ENCODE data around the gene LSM14A.

- no peak for TF ChIP-seq TCF7L2 (IDR thresholded peaks at IDR 0.05; ENCODE audit: borderline replicate concordance, low read depth, low read length)
- TF ChIP-seq, protein P1, sequence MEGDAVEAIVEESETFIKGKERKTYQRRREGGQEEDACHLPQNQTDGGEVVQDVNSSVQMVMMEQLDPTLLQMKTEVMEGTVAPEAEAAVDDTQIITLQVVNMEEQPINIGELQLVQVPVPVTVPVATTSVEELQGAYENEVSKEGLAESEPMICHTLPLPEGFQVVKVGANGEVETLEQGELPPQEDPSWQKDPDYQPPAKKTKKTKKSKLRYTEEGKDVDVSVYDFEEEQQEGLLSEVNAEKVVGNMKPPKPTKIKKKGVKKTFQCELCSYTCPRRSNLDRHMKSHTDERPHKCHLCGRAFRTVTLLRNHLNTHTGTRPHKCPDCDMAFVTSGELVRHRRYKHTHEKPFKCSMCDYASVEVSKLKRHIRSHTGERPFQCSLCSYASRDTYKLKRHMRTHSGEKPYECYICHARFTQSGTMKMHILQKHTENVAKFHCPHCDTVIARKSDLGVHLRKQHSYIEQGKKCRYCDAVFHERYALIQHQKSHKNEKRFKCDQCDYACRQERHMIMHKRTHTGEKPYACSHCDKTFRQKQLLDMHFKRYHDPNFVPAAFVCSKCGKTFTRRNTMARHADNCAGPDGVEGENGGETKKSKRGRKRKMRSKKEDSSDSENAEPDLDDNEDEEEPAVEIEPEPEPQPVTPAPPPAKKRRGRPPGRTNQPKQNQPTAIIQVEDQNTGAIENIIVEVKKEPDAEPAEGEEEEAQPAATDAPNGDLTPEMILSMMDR (tag by site-specific recombination; IDR thresholded peaks at IDR 0.05): no peak
- no peak for TF ChIP-seq ZNF776 (tag by site-specific recombination; IDR thresholded peaks at IDR 0.05; ENCODE audit: borderline replicate concordance)
- TF ChIP-seq REST (tag by site-specific recombination; IDR thresholded peaks at IDR 0.05): no peak
- no peak for TF ChIP-seq ZNF449 (tag by site-specific recombination; IDR thresholded peaks at IDR 0.05)
- TF ChIP-seq, protein P2, sequence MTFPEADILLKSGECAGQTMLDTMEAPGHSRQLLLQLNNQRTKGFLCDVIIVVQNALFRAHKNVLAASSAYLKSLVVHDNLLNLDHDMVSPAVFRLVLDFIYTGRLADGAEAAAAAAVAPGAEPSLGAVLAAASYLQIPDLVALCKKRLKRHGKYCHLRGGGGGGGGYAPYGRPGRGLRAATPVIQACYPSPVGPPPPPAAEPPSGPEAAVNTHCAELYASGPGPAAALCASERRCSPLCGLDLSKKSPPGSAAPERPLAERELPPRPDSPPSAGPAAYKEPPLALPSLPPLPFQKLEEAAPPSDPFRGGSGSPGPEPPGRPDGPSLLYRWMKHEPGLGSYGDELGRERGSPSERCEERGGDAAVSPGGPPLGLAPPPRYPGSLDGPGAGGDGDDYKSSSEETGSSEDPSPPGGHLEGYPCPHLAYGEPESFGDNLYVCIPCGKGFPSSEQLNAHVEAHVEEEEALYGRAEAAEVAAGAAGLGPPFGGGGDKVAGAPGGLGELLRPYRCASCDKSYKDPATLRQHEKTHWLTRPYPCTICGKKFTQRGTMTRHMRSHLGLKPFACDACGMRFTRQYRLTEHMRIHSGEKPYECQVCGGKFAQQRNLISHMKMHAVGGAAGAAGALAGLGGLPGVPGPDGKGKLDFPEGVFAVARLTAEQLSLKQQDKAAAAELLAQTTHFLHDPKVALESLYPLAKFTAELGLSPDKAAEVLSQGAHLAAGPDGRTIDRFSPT (tag by site-specific recombination; IDR thresholded peaks at IDR 0.05): no peak
- TF ChIP-seq ZNF530 (tag by site-specific recombination; IDR thresholded peaks at IDR 0.05; ENCODE audit: low read depth): no peak
- TF ChIP-seq, protein P3, sequence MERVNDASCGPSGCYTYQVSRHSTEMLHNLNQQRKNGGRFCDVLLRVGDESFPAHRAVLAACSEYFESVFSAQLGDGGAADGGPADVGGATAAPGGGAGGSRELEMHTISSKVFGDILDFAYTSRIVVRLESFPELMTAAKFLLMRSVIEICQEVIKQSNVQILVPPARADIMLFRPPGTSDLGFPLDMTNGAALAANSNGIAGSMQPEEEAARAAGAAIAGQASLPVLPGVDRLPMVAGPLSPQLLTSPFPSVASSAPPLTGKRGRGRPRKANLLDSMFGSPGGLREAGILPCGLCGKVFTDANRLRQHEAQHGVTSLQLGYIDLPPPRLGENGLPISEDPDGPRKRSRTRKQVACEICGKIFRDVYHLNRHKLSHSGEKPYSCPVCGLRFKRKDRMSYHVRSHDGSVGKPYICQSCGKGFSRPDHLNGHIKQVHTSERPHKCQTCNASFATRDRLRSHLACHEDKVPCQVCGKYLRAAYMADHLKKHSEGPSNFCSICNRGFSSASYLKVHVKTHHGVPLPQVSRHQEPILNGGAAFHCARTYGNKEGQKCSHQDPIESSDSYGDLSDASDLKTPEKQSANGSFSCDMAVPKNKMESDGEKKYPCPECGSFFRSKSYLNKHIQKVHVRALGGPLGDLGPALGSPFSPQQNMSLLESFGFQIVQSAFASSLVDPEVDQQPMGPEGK (tag by site-specific recombination; IDR thresholded peaks at IDR 0.05): no peak
- no peak for TF ChIP-seq ZNF23 (tag by site-specific recombination; IDR thresholded peaks at IDR 0.05; ENCODE audit: borderline replicate concordance)
- no peak for TF ChIP-seq ZNF560 (tag by site-specific recombination; IDR thresholded peaks at IDR 0.05; ENCODE audit: borderline replicate concordance)
- no peak for TF ChIP-seq ZNF391 (tag by site-specific recombination; IDR thresholded peaks at IDR 0.05; ENCODE audit: borderline replicate concordance, low read depth)
Measured at GRCh38 chr19:34237283-34237682, 65.0 kb downstream of the LSM14A start.
